NK-92 treated with Interleukin-12 subunit alpha and Interleukin-12 subunit beta, amount 100 ng/mL, for 24 hours (cell line): ENCODE measurements around the gene ACLY.
"Not testable (repeated sequence)": the region's sequence is repeated elsewhere in the genome, so short reads cannot be mapped to it uniquely, and the experiment has no call there.

Source experiments
- DNase-seq: peaks from one replicate; lab custom pipeline; 2025; lab: John Stamatoyannopoulos, UW

The ACLY gene

DNA sequence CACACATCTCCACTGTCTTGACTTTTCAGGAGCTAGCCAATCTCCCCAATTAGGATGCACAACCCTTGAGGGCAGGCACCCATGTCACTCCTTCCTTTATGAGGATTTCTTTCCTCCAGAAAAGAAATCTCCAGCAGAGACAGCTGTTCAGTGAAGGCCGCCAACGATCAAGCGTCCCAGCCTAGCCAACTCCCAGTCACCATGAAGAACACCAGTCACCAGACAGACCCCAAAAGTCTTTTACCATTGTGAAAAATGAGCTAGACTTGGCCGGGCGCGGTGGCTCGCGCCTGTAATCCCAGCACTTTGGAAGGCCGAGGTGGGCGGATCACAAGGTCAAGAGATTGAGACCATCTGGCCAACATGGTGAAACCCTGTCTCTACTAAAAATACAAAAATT, 88.8 kb downstream of the ACLY start:
- DNase-seq: not testable (repeated sequence)

DNA sequence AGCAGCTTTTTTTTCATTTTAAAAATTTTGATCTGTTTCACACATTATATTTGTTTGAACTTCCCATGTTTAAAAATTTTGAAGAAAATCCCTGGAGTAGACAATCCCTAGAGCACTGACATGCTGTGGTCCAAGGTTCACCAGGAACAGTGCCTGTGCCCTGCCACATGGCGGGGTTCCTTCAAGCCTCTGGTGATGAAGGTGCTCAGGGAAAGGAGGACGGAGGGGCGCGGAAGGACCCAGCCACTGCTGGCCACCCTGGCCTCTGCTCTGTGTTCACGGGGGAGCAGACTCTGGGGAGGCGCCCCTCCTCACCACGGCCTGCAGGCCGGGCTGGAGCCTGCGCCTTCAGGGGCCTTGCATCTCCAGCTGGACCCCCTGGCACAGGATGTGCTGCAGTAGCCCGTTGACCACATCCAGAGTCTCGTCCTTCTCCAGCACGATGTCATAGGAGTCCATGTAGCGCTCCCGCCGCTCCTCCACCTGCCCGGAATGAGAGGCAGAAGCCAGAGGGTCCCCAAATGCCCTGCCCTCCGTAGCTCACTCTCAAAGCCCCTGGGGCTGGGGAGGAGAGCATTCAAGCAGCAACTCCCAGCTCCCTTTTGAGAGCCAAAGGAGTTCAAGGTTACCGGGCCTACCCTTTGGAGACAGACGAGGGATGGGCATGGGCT, 93.4 kb downstream of the ACLY start:
- DNase-seq: no peak

DNA sequence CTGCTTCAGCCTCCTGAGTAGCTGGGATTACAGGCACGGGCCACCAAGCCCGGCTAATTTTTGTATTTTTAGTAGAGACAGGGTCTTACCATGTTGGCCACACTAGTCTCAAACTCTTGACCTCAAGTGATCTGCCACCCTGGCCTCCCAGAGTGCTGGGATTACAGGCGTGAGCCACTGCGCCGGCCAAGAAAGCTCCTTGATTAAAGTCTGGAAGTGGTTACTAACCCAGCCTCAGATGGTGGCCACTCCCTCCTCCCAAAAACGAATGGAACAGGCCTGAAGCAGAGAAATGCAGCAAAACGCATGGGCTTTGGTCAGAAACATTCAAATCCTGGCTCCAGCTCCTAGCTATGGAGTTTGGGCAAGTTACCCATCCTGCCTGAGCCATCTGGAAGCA, 94.7 kb downstream of the ACLY start:
- no peak for DNase-seq

DNA sequence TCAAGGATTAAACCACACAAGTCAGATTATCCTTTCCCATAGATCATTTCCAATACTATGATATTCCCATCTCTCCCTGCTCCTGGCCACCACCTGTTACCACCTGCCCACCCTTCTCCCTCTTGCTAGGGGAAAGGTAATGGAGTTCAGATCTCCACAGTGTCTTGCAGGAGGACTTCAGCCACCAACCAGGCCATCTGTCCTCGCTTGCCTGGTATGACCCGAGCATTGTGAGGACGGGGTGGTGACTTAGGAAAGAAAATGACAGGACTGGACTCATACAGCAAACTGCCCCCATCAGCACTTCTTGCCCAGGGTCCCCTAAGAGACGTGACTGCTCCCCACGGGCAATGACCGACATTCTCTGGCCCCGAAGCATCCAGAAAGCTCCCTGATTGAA, 95.2 kb downstream of the ACLY start:
- DNase-seq: no peak

DNA sequence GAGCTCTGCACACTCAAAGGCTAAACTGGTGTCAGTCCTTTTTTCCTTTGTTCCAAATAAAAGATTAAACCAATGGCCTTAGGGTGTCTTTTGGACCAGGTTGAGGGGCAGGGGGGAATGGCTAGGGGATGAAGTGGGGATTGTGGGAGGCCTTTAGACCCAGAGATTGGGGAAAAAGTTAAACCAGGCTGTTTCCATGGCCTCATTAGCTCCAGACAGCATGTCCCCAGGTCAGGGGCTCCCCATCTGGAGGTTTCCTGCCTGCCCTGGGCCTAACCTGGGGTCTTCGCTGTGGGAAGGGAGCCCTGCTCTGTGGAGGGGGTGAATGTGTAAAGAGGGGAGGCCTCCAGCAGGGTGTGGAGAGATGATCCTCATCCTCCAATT, 95.6 kb downstream of the ACLY start:
- DNase-seq: no peak

DNA sequence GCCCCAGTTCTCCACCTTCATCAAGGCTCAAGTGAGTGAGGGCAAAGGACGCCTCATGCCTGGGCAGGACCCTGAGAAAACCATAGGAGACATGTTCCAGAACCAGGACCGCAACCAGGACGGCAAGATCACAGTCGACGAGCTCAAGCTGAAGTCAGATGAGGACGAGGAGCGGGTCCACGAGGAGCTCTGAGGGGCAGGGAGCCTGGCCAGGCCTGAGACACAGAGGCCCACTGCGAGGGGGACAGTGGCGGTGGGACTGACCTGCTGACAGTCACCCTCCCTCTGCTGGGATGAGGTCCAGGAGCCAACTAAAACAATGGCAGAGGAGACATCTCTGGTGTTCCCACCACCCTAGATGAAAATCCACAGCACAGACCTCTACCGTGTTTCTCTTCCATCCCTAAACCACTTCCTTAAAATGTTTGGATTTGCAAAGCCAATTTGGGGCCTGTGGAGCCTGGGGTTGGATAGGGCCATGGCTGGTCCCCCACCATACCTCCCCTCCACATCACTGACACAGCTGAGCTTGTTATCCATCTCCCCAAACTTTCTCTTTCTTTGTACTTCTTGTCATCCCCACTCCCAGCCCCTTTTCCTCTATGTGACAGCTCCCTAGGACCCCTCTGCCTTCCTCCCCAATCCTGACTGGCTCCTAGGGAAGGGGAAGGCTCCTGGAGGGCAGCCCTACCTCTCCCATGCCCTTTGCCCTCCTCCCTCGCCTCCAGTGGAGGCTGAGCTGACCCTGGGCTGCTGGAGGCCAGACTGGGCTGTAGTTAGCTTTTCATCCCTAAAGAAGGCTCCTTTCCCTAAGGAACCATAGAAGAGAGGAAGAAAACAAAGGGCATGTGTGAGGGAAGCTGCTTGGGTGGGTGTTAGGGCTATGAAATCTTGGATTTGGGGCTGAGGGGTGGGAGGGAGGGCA, 96.3 kb downstream of the ACLY start:
- DNase-seq: no peak

DNA sequence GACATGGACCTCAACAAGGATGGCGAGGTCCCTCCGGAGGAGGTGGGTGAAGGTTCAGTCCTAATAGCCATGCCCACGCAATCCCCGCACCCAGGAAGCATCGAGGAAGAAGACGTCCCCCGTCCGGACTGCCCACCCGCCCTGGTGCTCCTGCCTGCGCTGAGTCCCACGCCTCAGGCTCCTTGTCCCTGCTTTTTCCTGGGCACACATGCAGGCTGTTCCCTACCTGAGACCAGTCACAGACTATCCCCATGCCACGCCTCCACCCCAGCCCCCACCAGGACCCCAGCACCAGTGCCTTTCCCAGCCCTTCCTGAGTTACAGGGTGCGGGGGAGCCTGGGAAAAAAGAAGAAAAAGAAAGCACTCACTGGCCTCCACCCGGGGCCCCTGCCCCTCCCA, 97.0 kb downstream of the ACLY start:
- DNase-seq: no peak

DNA sequence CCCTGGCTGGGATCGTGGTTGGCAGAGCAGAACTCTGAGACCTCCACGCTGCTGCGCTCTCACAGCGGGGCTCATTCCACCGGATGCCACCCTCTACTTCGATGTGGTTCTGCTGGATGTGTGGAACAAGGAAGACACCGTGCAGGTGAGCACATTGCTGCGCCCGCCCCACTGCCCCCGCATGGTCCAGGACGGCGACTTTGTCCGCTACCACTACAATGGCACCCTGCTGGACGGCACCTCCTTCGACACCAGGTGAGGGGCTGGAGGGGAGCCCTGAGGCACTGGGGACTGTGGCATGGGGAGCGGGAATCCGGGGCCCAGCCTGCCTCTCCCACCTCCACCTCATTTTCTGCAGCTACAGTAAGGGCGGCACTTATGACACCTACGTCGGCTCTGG, 100.7 kb downstream of the ACLY start:
- DNase-seq: no peak
